ENCODE measurements around the gene PSMC4. TPM values are rescaled to one million over a fixed set of nuclear protein-coding genes. Genes with fewer than 3 reads are reported as not detected.

PSMC4 gene
- total and polyA plus RNA-seq, 2 donors: 71.6 to 79.3 TPM

GRCh38 chr19:39940221-39940833 is 30.6 kb upstream of the PSMC4 start:
- no peak for DNase-seq (ENCODE audit: low read depth in 6 of 9, low spot score in 9 of 9)
- 91% methylated on average over 1 of the region's 1 CpG for WGBS
- no peak overlapping the region for H3K27ac ChIP-seq (ENCODE audit: low read depth in 1 of 2, low read length in 1 of 2)

GRCh38 chr19:39941151-39941550 is 29.8 kb upstream of the PSMC4 start:
- Histone ChIP-seq H3K4me1 (ENCODE audit: control insufficient read depth in 2 of 2, insufficient read depth in 2 of 2, low read length in 2 of 2) (peaks cover 15 to 43% of the 10 kb centered on the region in 2 donors), H3K9me3 (ENCODE audit: control insufficient read depth in 2 of 2, insufficient read depth in 1 of 2, low read length in 1 of 2) (peaks cover 0 to 3% of the 10 kb centered on the region in 2 donors), H3K4me3 (ENCODE audit: low read length in 2 of 2) (no peak overlapping the region), H3K27me3 (ENCODE audit: control insufficient read depth in 2 of 2, insufficient read depth in 1 of 2, low read length in 1 of 2) (no peaks in the 10 kb centered on the region), H3K36me3 (ENCODE audit: control insufficient read depth in 2 of 2, insufficient read depth in 2 of 2, low read length in 1 of 2) (no peaks in the 10 kb centered on the region), H3K27ac (ENCODE audit: low read depth in 1 of 2, low read length in 1 of 2) (peak overlapping the region; percentile 64 to 77)
- WGBS: 28% methylated on average over 6 of the region's 6 CpGs
- DNase-seq (ENCODE audit: low read depth in 6 of 9, low spot score in 9 of 9): no peak

More at GRCh38 chr19:39940221-39940833, 30.6 kb upstream of the PSMC4 start:
- Histone ChIP-seq H3K4me3 (ENCODE audit: low read length in 2 of 2) (no peak overlapping the region), H3K9me3 (ENCODE audit: control insufficient read depth in 2 of 2, insufficient read depth in 1 of 2, low read length in 1 of 2) (peaks cover 0 to 3% of the 10 kb centered on the region in 2 donors), H3K27me3 (ENCODE audit: control insufficient read depth in 2 of 2, insufficient read depth in 1 of 2, low read length in 1 of 2) (no peaks in the 10 kb centered on the region), H3K36me3 (ENCODE audit: control insufficient read depth in 2 of 2, insufficient read depth in 2 of 2, low read length in 1 of 2) (no peaks in the 10 kb centered on the region), H3K4me1 (ENCODE audit: control insufficient read depth in 2 of 2, insufficient read depth in 2 of 2, low read length in 2 of 2) (peaks cover 15 to 51% of the 10 kb centered on the region in 2 donors)

GRCh38 chr19:39941615-39942365 is 29.2 kb upstream of the PSMC4 start:
- H3K4me3 ChIP-seq (ENCODE audit: low read length in 2 of 2): no peak overlapping the region
- no peaks in the 10 kb centered on the region for H3K27me3 ChIP-seq (ENCODE audit: control insufficient read depth in 2 of 2, insufficient read depth in 1 of 2, low read length in 1 of 2)
- DNase-seq (ENCODE audit: low read depth in 6 of 9, low spot score in 9 of 9): peak in 7 of 9 donors; percentile 36 to 78 (median 48)
- H3K27ac ChIP-seq (ENCODE audit: low read depth in 1 of 2, low read length in 1 of 2): peak overlapping the region; percentile 65 to 77
- peaks cover 15 to 37% of the 10 kb centered on the region in 2 donors for H3K4me1 ChIP-seq (ENCODE audit: control insufficient read depth in 2 of 2, insufficient read depth in 2 of 2, low read length in 2 of 2)
- H3K9me3 ChIP-seq (ENCODE audit: control insufficient read depth in 2 of 2, insufficient read depth in 1 of 2, low read length in 1 of 2): peaks cover 0 to 3% of the 10 kb centered on the region in 2 donors
- H3K36me3 ChIP-seq (ENCODE audit: control insufficient read depth in 2 of 2, insufficient read depth in 2 of 2, low read length in 1 of 2): no peaks in the 10 kb centered on the region
- 1% methylated on average over 5 of the region's 5 CpGs for WGBS

- Histone ChIP-seq H3K4me3 (ENCODE audit: low read length in 2 of 2) (no peak overlapping the region), H3K36me3 (ENCODE audit: control insufficient read depth in 2 of 2, insufficient read depth in 2 of 2, low read length in 1 of 2) (no peaks in the 10 kb centered on the region), H3K27me3 (ENCODE audit: control insufficient read depth in 2 of 2, insufficient read depth in 1 of 2, low read length in 1 of 2) (no peaks in the 10 kb centered on the region), H3K27ac (ENCODE audit: low read depth in 1 of 2, low read length in 1 of 2) (peak overlapping the region in 1 of 2 donors; percentile 77), H3K4me1 (ENCODE audit: control insufficient read depth in 2 of 2, insufficient read depth in 2 of 2, low read length in 2 of 2) (peaks cover 15 to 35% of the 10 kb centered on the region in 2 donors), H3K9me3 (ENCODE audit: control insufficient read depth in 2 of 2, insufficient read depth in 1 of 2, low read length in 1 of 2) (peaks cover 0 to 3% of the 10 kb centered on the region in 2 donors)
- no peak for DNase-seq (ENCODE audit: low read depth in 6 of 9, low spot score in 9 of 9)
- WGBS: 20% methylated on average over 4 of the region's 4 CpGs
These were observed 28.6 kb upstream of the PSMC4 start for GRCh38 chr19:39942366-39942730.

GRCh38 chr19:39943586-39943985 is 27.4 kb upstream of the PSMC4 start:
- H3K9me3 ChIP-seq (ENCODE audit: control insufficient read depth in 2 of 2, insufficient read depth in 1 of 2, low read length in 1 of 2): peaks cover 0 to 3% of the 10 kb centered on the region in 2 donors
- H3K27me3 ChIP-seq (ENCODE audit: control insufficient read depth in 2 of 2, insufficient read depth in 1 of 2, low read length in 1 of 2): no peaks in the 10 kb centered on the region
- peak overlapping the region; percentile 1 to 56 for H3K27ac ChIP-seq (ENCODE audit: low read depth in 1 of 2, low read length in 1 of 2)
- 93% methylated on average over 7 of the region's 7 CpGs for WGBS
- DNase-seq (ENCODE audit: low read depth in 6 of 9, low spot score in 9 of 9): no peak
- H3K4me1 ChIP-seq (ENCODE audit: control insufficient read depth in 2 of 2, insufficient read depth in 2 of 2, low read length in 2 of 2): peaks cover 15 to 32% of the 10 kb centered on the region in 2 donors
- no peak overlapping the region for H3K4me3 ChIP-seq (ENCODE audit: low read length in 2 of 2)
- H3K36me3 ChIP-seq (ENCODE audit: control insufficient read depth in 2 of 2, insufficient read depth in 2 of 2, low read length in 1 of 2): no peaks in the 10 kb centered on the region

- Histone ChIP-seq H3K9me3 (ENCODE audit: control insufficient read depth in 2 of 2, insufficient read depth in 1 of 2, low read length in 1 of 2) (no peaks in the 10 kb centered on the region), H3K27me3 (ENCODE audit: control insufficient read depth in 2 of 2, insufficient read depth in 1 of 2, low read length in 1 of 2) (no peaks in the 10 kb centered on the region), H3K4me1 (ENCODE audit: control insufficient read depth in 2 of 2, insufficient read depth in 2 of 2, low read length in 2 of 2) (peaks cover 10 to 32% of the 10 kb centered on the region in 2 donors), H3K4me3 (ENCODE audit: low read length in 2 of 2) (no peak overlapping the region), H3K27ac (ENCODE audit: low read depth in 1 of 2, low read length in 1 of 2) (no peak overlapping the region), H3K36me3 (ENCODE audit: control insufficient read depth in 2 of 2, insufficient read depth in 2 of 2, low read length in 1 of 2) (no peaks in the 10 kb centered on the region)
- no peak for DNase-seq (ENCODE audit: low read depth in 6 of 9, low spot score in 9 of 9)
- 85% methylated on average over 4 of the region's 4 CpGs for WGBS
These were observed 24.4 kb upstream of the PSMC4 start for GRCh38 chr19:39946532-39946931.

GRCh38 chr19:39949026-39949747 is 21.8 kb upstream of the PSMC4 start:
- Histone ChIP-seq H3K27ac (ENCODE audit: low read depth in 1 of 2, low read length in 1 of 2) (no peak overlapping the region), H3K9me3 (ENCODE audit: control insufficient read depth in 2 of 2, insufficient read depth in 1 of 2, low read length in 1 of 2) (no peaks in the 10 kb centered on the region), H3K4me3 (ENCODE audit: low read length in 2 of 2) (no peak overlapping the region), H3K36me3 (ENCODE audit: control insufficient read depth in 2 of 2, insufficient read depth in 2 of 2, low read length in 1 of 2) (no peaks in the 10 kb centered on the region), H3K4me1 (ENCODE audit: control insufficient read depth in 2 of 2, insufficient read depth in 2 of 2, low read length in 2 of 2) (peaks cover 16 to 34% of the 10 kb centered on the region in 2 donors), H3K27me3 (ENCODE audit: control insufficient read depth in 2 of 2, insufficient read depth in 1 of 2, low read length in 1 of 2) (no peaks in the 10 kb centered on the region)
- DNase-seq (ENCODE audit: low read depth in 6 of 9, low spot score in 9 of 9): no peak
- WGBS: 95% methylated on average over 2 of the region's 2 CpGs

- Histone ChIP-seq H3K27ac (ENCODE audit: low read depth in 1 of 2, low read length in 1 of 2) (peak overlapping the region in 1 of 2 donors; percentile 59), H3K9me3 (ENCODE audit: control insufficient read depth in 2 of 2, insufficient read depth in 1 of 2, low read length in 1 of 2) (no peaks in the 10 kb centered on the region), H3K4me3 (ENCODE audit: low read length in 2 of 2) (no peak overlapping the region), H3K4me1 (ENCODE audit: control insufficient read depth in 2 of 2, insufficient read depth in 2 of 2, low read length in 2 of 2) (peaks cover 16 to 40% of the 10 kb centered on the region in 2 donors), H3K36me3 (ENCODE audit: control insufficient read depth in 2 of 2, insufficient read depth in 2 of 2, low read length in 1 of 2) (no peaks in the 10 kb centered on the region), H3K27me3 (ENCODE audit: control insufficient read depth in 2 of 2, insufficient read depth in 1 of 2, low read length in 1 of 2) (no peaks in the 10 kb centered on the region)
- no peak for DNase-seq (ENCODE audit: low read depth in 6 of 9, low spot score in 9 of 9)
- 96% methylated on average over 2 of the region's 2 CpGs for WGBS
These were observed 19.8 kb upstream of the PSMC4 start for GRCh38 chr19:39951065-39951650.

Data from thymus (tissue), 11 donors.